HG03196 (cell line): ENCODE measurements around the gene NUFIP2.
"Not testable (repeated sequence)": the region's sequence is repeated elsewhere in the genome, so short reads cannot be mapped to it uniquely, and the experiment has no call there.

ENCODE experiments used
- ATAC-seq: cut with Tn5 transposase; IDR thresholded peaks from one replicate; pipeline ENCODE4 v1.9.1; 2021; ENCODE audit not compliant: unreplicated experiment

Gene NUFIP2

GRCh38 chr17:29293890-29294579, at the start of gene NUFIP2:
Gene NUFIP2 (minus strand): TSS chr17:29294148. CDS start chr17:29294059, 89 bp downstream.
- ATAC-seq = peak; percentile 84

- no peak for ATAC-seq
Measured at GRCh38 chr17:29342158-29342765, 48.3 kb upstream of the NUFIP2 start.

GRCh38 chr17:29341726-29342125, 47.8 kb upstream of the NUFIP2 start:
- ATAC-seq = no peak

- not testable (repeated sequence) for ATAC-seq
Measured at GRCh38 chr17:29339016-29339415, 45.1 kb upstream of the NUFIP2 start.

GRCh38 chr17:29331708-29332085, 37.7 kb upstream of the NUFIP2 start:
- ATAC-seq = no peak

GRCh38 chr17:29331075-29331707, 37.2 kb upstream of the NUFIP2 start:
- ATAC-seq = no peak

GRCh38 chr17:29327412-29327811, 33.5 kb upstream of the NUFIP2 start:
- no peak for ATAC-seq

- no peak for ATAC-seq
Measured at GRCh38 chr17:29326023-29326813, 32.3 kb upstream of the NUFIP2 start.

- ATAC-seq = no peak
Measured at GRCh38 chr17:29322363-29322762, 28.4 kb upstream of the NUFIP2 start.

GRCh38 chr17:29303386-29303785, 9.4 kb upstream of the NUFIP2 start:
- no peak for ATAC-seq

- no peak for ATAC-seq
Measured at GRCh38 chr17:29299031-29299430, 5.1 kb upstream of the NUFIP2 start.

GRCh38 chr17:29295420-29295819, 1.5 kb upstream of the NUFIP2 start:
- no peak for ATAC-seq

GRCh38 chr17:29294580-29294900, 592 bp upstream of the NUFIP2 start:
- no peak for ATAC-seq

- peak; percentile 15 for ATAC-seq
Measured at GRCh38 chr17:29292992-29293889, 707 bp downstream of the NUFIP2 start.

- ATAC-seq = no peak
Measured at GRCh38 chr17:29292071-29292991, 1.6 kb downstream of the NUFIP2 start.

GRCh38 chr17:29291163-29291752, 2.7 kb downstream of the NUFIP2 start:
- no peak for ATAC-seq

GRCh38 chr17:29289852-29290251, 4.1 kb downstream of the NUFIP2 start:
- no peak for ATAC-seq

GRCh38 chr17:29283961-29284360, 10.0 kb downstream of the NUFIP2 start:
- ATAC-seq = no peak

GRCh38 chr17:29283496-29283895, 10.5 kb downstream of the NUFIP2 start:
- ATAC-seq = no peak
